ENCODE measurements around the gene CDC25C.

Gene CDC25C

DNA sequence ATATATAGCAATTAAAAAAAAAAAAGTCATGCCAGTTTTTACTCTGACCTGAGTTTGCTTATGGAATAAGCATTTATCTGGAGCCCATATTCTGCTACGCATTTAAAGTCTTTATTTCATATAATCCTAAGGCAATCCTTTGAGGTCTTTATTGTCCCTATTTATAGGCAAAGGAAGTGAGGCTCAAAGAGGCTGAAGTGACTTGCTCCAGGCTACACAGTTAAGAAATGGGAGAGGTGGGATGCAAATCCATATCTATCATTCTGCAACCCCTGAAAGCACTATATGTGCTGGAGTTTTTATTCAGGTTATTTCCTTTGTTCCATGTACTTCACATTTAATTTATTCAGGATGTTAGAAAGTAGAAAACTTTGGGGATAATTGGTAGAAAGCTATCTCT, 33.0 kb upstream of the CDC25C start:
- no peak overlapping the region for H3K9ac ChIP-seq (ENCODE audit: low read length)
- no peaks in the 10 kb centered on the region for H3K9me3 ChIP-seq (ENCODE audit: insufficient read depth, low read length)
- no peaks in the 10 kb centered on the region for H3K27me3 ChIP-seq (ENCODE audit: low read depth, low read length)
- peaks cover 64% of the 10 kb centered on the region for H4K20me1 ChIP-seq (ENCODE audit: insufficient read depth, low read length)
- H3K27ac ChIP-seq (ENCODE audit: low read length): no peak overlapping the region
- H3K4me3 ChIP-seq (ENCODE audit: low read length): no peak overlapping the region
- no peak overlapping the region for H3K4me2 ChIP-seq (ENCODE audit: low read length)
- peaks cover 19% of the 10 kb centered on the region for H3K4me1 ChIP-seq (ENCODE audit: low read length)
- H3K79me2 ChIP-seq (ENCODE audit: low read length): peaks cover 97% of the 10 kb centered on the region
- H2AFZ ChIP-seq (ENCODE audit: low read depth, low read length): no peak overlapping the region
- no peak for TF ChIP-seq EZH2phosphoT487 (IDR thresholded peaks at IDR 0.05; ENCODE audit: low read depth)
- no peak for TF ChIP-seq CTCF (IDR thresholded peaks at IDR 0.05; ENCODE audit: low read depth, low read length)
- no peaks in the 10 kb centered on the region for H3K36me3 ChIP-seq (replicated peaks; ENCODE audit: low read depth, low read length)

DNA sequence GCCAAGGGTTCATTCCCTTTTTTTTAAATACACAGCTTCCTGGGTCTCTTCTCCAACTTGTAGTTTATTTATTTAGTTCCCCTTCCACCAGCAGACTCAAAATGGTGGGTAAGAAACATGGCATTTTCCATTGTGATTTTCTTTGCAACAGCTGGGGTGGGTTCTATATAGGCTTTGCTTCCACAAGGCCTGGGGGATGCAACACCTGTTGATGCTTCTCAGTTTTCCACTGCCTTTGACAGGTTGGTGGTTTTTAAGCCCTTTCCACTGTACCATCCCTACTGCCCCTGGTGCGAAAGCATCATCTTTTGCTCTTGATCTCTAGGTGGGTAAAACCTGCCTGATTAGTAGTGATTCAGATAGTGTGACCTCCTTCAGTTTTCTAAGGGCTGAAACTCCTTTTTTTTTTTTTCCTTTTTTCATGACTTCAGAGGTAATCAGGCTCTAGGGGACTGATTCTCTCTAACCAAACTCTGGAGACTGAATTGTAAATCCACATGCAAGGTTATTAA, 29.4 kb upstream of the CDC25C start:
- H4K20me1 ChIP-seq (ENCODE audit: insufficient read depth, low read length): peaks cover 47% of the 10 kb centered on the region
- peaks cover 94% of the 10 kb centered on the region for H3K79me2 ChIP-seq (ENCODE audit: low read length)
- H3K27me3 ChIP-seq (ENCODE audit: low read depth, low read length): no peaks in the 10 kb centered on the region
- H3K4me2 ChIP-seq (ENCODE audit: low read length): no peak overlapping the region
- no peaks in the 10 kb centered on the region for H3K9me3 ChIP-seq (ENCODE audit: insufficient read depth, low read length)
- H3K4me1 ChIP-seq (ENCODE audit: low read length): no peaks in the 10 kb centered on the region
- no peak overlapping the region for H3K9ac ChIP-seq (ENCODE audit: low read length)
- H3K27ac ChIP-seq (ENCODE audit: low read length): no peak overlapping the region
- no peak for TF ChIP-seq CTCF (IDR thresholded peaks at IDR 0.05; ENCODE audit: low read depth, low read length)
- TF ChIP-seq EZH2phosphoT487 (IDR thresholded peaks at IDR 0.05; ENCODE audit: low read depth): no peak
- H2AFZ ChIP-seq (ENCODE audit: low read depth, low read length): no peak overlapping the region
- H3K36me3 ChIP-seq (replicated peaks; ENCODE audit: low read depth, low read length): no peaks in the 10 kb centered on the region
- no peak overlapping the region for H3K4me3 ChIP-seq (ENCODE audit: low read length)

- Histone ChIP-seq H3K9me3 (ENCODE audit: insufficient read depth, low read length) (no peaks in the 10 kb centered on the region), H3K9ac (ENCODE audit: low read length) (no peak overlapping the region), H3K4me2 (ENCODE audit: low read length) (no peak overlapping the region), H3K36me3 (replicated peaks; ENCODE audit: low read depth, low read length) (no peaks in the 10 kb centered on the region), H3K27ac (ENCODE audit: low read length) (no peak overlapping the region), H2AFZ (ENCODE audit: low read depth, low read length) (no peak overlapping the region), H4K20me1 (ENCODE audit: insufficient read depth, low read length) (peaks cover 56% of the 10 kb centered on the region), H3K4me1 (ENCODE audit: low read length) (peaks cover 9% of the 10 kb centered on the region), H3K79me2 (ENCODE audit: low read length) (peaks cover 94% of the 10 kb centered on the region), H3K27me3 (ENCODE audit: low read depth, low read length) (no peaks in the 10 kb centered on the region), H3K4me3 (ENCODE audit: low read length) (no peak overlapping the region)
- TF ChIP-seq EZH2phosphoT487 (IDR thresholded peaks at IDR 0.05; ENCODE audit: low read depth) (no peak), CTCF (IDR thresholded peaks at IDR 0.05; ENCODE audit: low read depth, low read length) (no peak)
These were observed 28.0 kb upstream of the CDC25C start for GRCh38 chr5:138359621-138360020.

- Histone ChIP-seq H3K36me3 (replicated peaks; ENCODE audit: low read depth, low read length) (peaks cover 3% of the 10 kb centered on the region), H3K4me2 (ENCODE audit: low read length) (peak overlapping the region; percentile 89), H4K20me1 (ENCODE audit: insufficient read depth, low read length) (peaks cover 34% of the 10 kb centered on the region), H3K4me1 (ENCODE audit: low read length) (peaks cover 14% of the 10 kb centered on the region), H2AFZ (ENCODE audit: low read depth, low read length) (no peak overlapping the region), H3K79me2 (ENCODE audit: low read length) (peaks cover 72% of the 10 kb centered on the region), H3K9me3 (ENCODE audit: insufficient read depth, low read length) (no peaks in the 10 kb centered on the region), H3K27ac (ENCODE audit: low read length) (peak overlapping the region; percentile 93; the same call in 1 of the 2 replicates), H3K27me3 (ENCODE audit: low read depth, low read length) (no peaks in the 10 kb centered on the region), H3K4me3 (ENCODE audit: low read length) (peak overlapping the region; percentile 98), H3K9ac (ENCODE audit: low read length) (0 out of 2 replicates have a peak overlapping the region, but pooled peaks have one; percentile 98)
- TF ChIP-seq EZH2phosphoT487 (IDR thresholded peaks at IDR 0.05; ENCODE audit: low read depth): no peak
- TF ChIP-seq CTCF (IDR thresholded peaks at IDR 0.05; ENCODE audit: low read depth, low read length): peak; percentile 16; the same call in 1 of the 2 replicates
These were observed 23.3 kb upstream of the CDC25C start for GRCh38 chr5:138354926-138355378.

Measured in OCI-LY3 (cell line).